ENCODE measurements around the gene SLC35E1. TPM values are rescaled to one million over a fixed set of nuclear protein-coding genes. Genes with fewer than 3 reads are reported as not detected.

SLC35E1 gene
- total RNA-seq, 1 donor = 38.0 TPM

- Histone ChIP-seq H4K20me1 (ENCODE audit: insufficient read depth, low read length) (peaks cover 86% of the 10 kb centered on the region), H3K4me2 (ENCODE audit: insufficient read depth, low read length) (no peak overlapping the region), H3K4me1 (ENCODE audit: insufficient read depth, low read length) (peaks cover 21% of the 10 kb centered on the region), H3K9me3 (ENCODE audit: low read depth, low read length) (no peaks in the 10 kb centered on the region), H3K4me3 (ENCODE audit: insufficient read depth, low read length) (no peak overlapping the region), H2AFZ (ENCODE audit: low read length) (no peak overlapping the region), H3K27me3 (ENCODE audit: insufficient read depth, low read length) (no peaks in the 10 kb centered on the region), H3K79me2 (ENCODE audit: insufficient read depth, low read length) (peaks cover 96% of the 10 kb centered on the region), H3K36me3 (ENCODE audit: insufficient read depth, low read length) (no peaks in the 10 kb centered on the region), H3K27ac (ENCODE audit: low read depth, low read length) (peak overlapping the region; percentile 54)
- TF ChIP-seq CTCF (IDR thresholded peaks at IDR 0.05; ENCODE audit: extremely low read depth, low read depth, low read length) = no peak
- peak; percentile 92 for DNase-seq (ENCODE audit: insufficient read length, low spot score, missing footprints)
Measured at GRCh38 chr19:16608290-16608739, 36.1 kb upstream of the SLC35E1 start.

- Histone ChIP-seq H3K79me2 (ENCODE audit: insufficient read depth, low read length) (peaks cover 96% of the 10 kb centered on the region), H3K4me3 (ENCODE audit: insufficient read depth, low read length) (no peak overlapping the region), H3K36me3 (ENCODE audit: insufficient read depth, low read length) (no peaks in the 10 kb centered on the region), H3K27me3 (ENCODE audit: insufficient read depth, low read length) (no peaks in the 10 kb centered on the region), H4K20me1 (ENCODE audit: insufficient read depth, low read length) (peaks cover 86% of the 10 kb centered on the region), H3K4me1 (ENCODE audit: insufficient read depth, low read length) (peaks cover 25% of the 10 kb centered on the region), H2AFZ (ENCODE audit: low read length) (no peak overlapping the region), H3K4me2 (ENCODE audit: insufficient read depth, low read length) (no peak overlapping the region), H3K9me3 (ENCODE audit: low read depth, low read length) (no peaks in the 10 kb centered on the region), H3K27ac (ENCODE audit: low read depth, low read length) (peak overlapping the region; percentile 54)
- TF ChIP-seq CTCF (IDR thresholded peaks at IDR 0.05; ENCODE audit: extremely low read depth, low read depth, low read length) = no peak
- DNase-seq (ENCODE audit: insufficient read length, low spot score, missing footprints) = no peak
Measured at GRCh38 chr19:16607819-16608218, 35.6 kb upstream of the SLC35E1 start.

- peaks cover 85% of the 10 kb centered on the region for H4K20me1 ChIP-seq (ENCODE audit: insufficient read depth, low read length)
- H3K27ac ChIP-seq (ENCODE audit: low read depth, low read length) = no peak overlapping the region
- DNase-seq (ENCODE audit: insufficient read length, low spot score, missing footprints) = peak; percentile 77
Measured at GRCh38 chr19:16605553-16605994, 33.4 kb upstream of the SLC35E1 start.

GRCh38 chr19:16605115-16605514, 32.9 kb upstream of the SLC35E1 start:
- peaks cover 22% of the 10 kb centered on the region for H3K4me1 ChIP-seq (ENCODE audit: insufficient read depth, low read length)
- peaks cover 87% of the 10 kb centered on the region for H4K20me1 ChIP-seq (ENCODE audit: insufficient read depth, low read length)
- peak; percentile 8 for DNase-seq (ENCODE audit: insufficient read length, low spot score, missing footprints)
- H3K4me3 ChIP-seq (ENCODE audit: insufficient read depth, low read length) = no peak overlapping the region
- peaks cover 96% of the 10 kb centered on the region for H3K79me2 ChIP-seq (ENCODE audit: insufficient read depth, low read length)
- H3K27me3 ChIP-seq (ENCODE audit: insufficient read depth, low read length) = no peaks in the 10 kb centered on the region
- no peak overlapping the region for H2AFZ ChIP-seq (ENCODE audit: low read length)
- H3K9me3 ChIP-seq (ENCODE audit: low read depth, low read length) = no peaks in the 10 kb centered on the region
- H3K4me2 ChIP-seq (ENCODE audit: insufficient read depth, low read length) = no peak overlapping the region
- no peaks in the 10 kb centered on the region for H3K36me3 ChIP-seq (ENCODE audit: insufficient read depth, low read length)
- H3K27ac ChIP-seq (ENCODE audit: low read depth, low read length) = no peak overlapping the region
- TF ChIP-seq CTCF (IDR thresholded peaks at IDR 0.05; ENCODE audit: extremely low read depth, low read depth, low read length) = no peak

More at GRCh38 chr19:16605553-16605994, 33.4 kb upstream of the SLC35E1 start:
- Histone ChIP-seq H3K4me2 (ENCODE audit: insufficient read depth, low read length) (no peak overlapping the region), H3K79me2 (ENCODE audit: insufficient read depth, low read length) (peaks cover 96% of the 10 kb centered on the region), H3K36me3 (ENCODE audit: insufficient read depth, low read length) (no peaks in the 10 kb centered on the region), H3K4me1 (ENCODE audit: insufficient read depth, low read length) (peaks cover 22% of the 10 kb centered on the region), H2AFZ (ENCODE audit: low read length) (no peak overlapping the region), H3K27me3 (ENCODE audit: insufficient read depth, low read length) (no peaks in the 10 kb centered on the region), H3K4me3 (ENCODE audit: insufficient read depth, low read length) (no peak overlapping the region), H3K9me3 (ENCODE audit: low read depth, low read length) (no peaks in the 10 kb centered on the region)
- no peak for TF ChIP-seq CTCF (IDR thresholded peaks at IDR 0.05; ENCODE audit: extremely low read depth, low read depth, low read length)

Measured in osteoblast (primary cell).